Measurements from ENCODE around the gene APOL1.
"Not testable (repeated sequence)": the region's sequence is repeated elsewhere in the genome, so short reads cannot be mapped to it uniquely, and the experiment has no call there.

GRCh38 chr22:36271231-36271630 lies 18.3 kb downstream of the APOL1 start:
- TF ChIP-seq, protein P1, sequence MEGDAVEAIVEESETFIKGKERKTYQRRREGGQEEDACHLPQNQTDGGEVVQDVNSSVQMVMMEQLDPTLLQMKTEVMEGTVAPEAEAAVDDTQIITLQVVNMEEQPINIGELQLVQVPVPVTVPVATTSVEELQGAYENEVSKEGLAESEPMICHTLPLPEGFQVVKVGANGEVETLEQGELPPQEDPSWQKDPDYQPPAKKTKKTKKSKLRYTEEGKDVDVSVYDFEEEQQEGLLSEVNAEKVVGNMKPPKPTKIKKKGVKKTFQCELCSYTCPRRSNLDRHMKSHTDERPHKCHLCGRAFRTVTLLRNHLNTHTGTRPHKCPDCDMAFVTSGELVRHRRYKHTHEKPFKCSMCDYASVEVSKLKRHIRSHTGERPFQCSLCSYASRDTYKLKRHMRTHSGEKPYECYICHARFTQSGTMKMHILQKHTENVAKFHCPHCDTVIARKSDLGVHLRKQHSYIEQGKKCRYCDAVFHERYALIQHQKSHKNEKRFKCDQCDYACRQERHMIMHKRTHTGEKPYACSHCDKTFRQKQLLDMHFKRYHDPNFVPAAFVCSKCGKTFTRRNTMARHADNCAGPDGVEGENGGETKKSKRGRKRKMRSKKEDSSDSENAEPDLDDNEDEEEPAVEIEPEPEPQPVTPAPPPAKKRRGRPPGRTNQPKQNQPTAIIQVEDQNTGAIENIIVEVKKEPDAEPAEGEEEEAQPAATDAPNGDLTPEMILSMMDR (IDR thresholded peaks at IDR 0.05) = not testable (repeated sequence)
- not testable (repeated sequence) for TF ChIP-seq POLR2AphosphoS5, POLR2A (IDR thresholded peaks at IDR 0.05)
